AG10803 (cell line): ENCODE results near the gene MAFG.

Experiments used
- DNase-seq: peaks from one replicate; pipeline ENCODE4 v3.0.0; 2010; ENCODE audit warnings: low read depth
- H3K4me3 ChIP-seq: 2 replicates; pipeline ENCODE4 v1.5.1; 2011; ENCODE audit warnings: mild to moderate bottlenecking, low read length, control low read depth
- CTCF ChIP-seq: conservative IDR thresholded peaks from 2 replicates; pipeline ENCODE4 v1.5.1; 2011; ENCODE audit warnings: mild to moderate bottlenecking, low read length, control low read depth, inconsistent platforms

MAFG gene

GRCh38 chr17:81877569-81877968 is 50.0 kb downstream of the MAFG start:
- TF ChIP-seq CTCF, result no peak
- no peak overlapping the region for H3K4me3 ChIP-seq
- no peak for DNase-seq

GRCh38 chr17:81871387-81872230 is 55.9 kb downstream of the MAFG start:
- peak; percentile 17 for TF ChIP-seq CTCF
- peak overlapping the region; percentile 81 for H3K4me3 ChIP-seq
- peak; percentile 89 for DNase-seq

- no peak for TF ChIP-seq CTCF
- H3K4me3 ChIP-seq, result peak within 1 kb of the TSS; percentile 81
- DNase-seq, result no peak
These were observed 56.6 kb downstream of the MAFG start, which contains the start of gene ARHGDIA for GRCh38 chr17:81870981-81871386. Gene ARHGDIA, minus strand, starts transcription at chr17:81871337. Its CDS starts 1,407 bp downstream, at chr17:81869930.

- peak overlapping the region; percentile 81 for H3K4me3 ChIP-seq
- DNase-seq, result peak; percentile 45
- no peak for TF ChIP-seq CTCF
These were observed 57.2 kb downstream of the MAFG start for GRCh38 chr17:81870131-81870980.

- H3K4me3 ChIP-seq, result peak overlapping the region; percentile 81
- peak; percentile 54 for TF ChIP-seq CTCF
- DNase-seq, result peak; percentile 31
These were observed 58.1 kb downstream of the MAFG start for GRCh38 chr17:81869221-81870130.

GRCh38 chr17:81868674-81869220 is 58.8 kb downstream of the MAFG start:
- H3K4me3 ChIP-seq, result peak overlapping the region; percentile 81
- TF ChIP-seq CTCF, result no peak
- peak; percentile 88 for DNase-seq
